ENCODE results near the gene ARHGAP26.

DNA sequence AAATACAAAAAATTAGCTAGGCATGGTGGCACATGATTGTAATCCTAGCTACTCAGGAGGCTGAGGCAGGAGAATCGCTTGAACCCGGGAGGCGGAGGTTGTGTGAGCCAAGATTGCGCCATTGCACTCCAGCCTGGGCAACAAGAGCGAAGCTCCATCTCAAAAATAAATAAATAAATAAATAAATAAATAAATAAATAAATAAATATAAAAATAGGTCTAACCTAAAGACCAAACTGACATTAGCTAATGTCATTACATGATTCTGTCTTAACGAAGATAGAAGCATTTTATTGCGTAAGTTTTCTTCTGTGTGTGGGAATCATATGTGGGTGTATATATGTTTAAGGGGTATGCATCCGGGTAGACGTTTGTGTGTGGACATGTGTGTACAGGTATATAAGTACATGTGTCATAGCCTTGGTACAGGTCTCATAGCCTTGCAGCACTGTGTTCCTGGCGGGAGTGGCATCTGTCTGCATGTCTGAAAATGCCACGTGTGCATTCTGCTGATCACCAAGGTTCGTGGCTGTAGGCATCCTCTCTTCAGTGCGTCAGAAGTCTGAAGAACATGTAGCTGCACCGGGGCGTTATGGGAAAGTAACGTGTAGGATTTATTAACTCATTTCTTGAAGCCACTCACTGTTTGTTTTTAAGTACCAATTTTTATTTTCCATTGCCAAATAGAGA lies 335.2 kb downstream of the ARHGAP26 start:
- TF ChIP-seq, protein P1, sequence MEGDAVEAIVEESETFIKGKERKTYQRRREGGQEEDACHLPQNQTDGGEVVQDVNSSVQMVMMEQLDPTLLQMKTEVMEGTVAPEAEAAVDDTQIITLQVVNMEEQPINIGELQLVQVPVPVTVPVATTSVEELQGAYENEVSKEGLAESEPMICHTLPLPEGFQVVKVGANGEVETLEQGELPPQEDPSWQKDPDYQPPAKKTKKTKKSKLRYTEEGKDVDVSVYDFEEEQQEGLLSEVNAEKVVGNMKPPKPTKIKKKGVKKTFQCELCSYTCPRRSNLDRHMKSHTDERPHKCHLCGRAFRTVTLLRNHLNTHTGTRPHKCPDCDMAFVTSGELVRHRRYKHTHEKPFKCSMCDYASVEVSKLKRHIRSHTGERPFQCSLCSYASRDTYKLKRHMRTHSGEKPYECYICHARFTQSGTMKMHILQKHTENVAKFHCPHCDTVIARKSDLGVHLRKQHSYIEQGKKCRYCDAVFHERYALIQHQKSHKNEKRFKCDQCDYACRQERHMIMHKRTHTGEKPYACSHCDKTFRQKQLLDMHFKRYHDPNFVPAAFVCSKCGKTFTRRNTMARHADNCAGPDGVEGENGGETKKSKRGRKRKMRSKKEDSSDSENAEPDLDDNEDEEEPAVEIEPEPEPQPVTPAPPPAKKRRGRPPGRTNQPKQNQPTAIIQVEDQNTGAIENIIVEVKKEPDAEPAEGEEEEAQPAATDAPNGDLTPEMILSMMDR (IDR thresholded peaks at IDR 0.05) = no peak
- TF ChIP-seq POLR2AphosphoS5 (IDR thresholded peaks at IDR 0.05) (no peak), POLR2A (IDR thresholded peaks at IDR 0.05) (no peak), EP300 (IDR thresholded peaks at IDR 0.05; ENCODE audit: low read depth) (no peak)
